ENCODE measurements around the gene CEP162.

DNA sequence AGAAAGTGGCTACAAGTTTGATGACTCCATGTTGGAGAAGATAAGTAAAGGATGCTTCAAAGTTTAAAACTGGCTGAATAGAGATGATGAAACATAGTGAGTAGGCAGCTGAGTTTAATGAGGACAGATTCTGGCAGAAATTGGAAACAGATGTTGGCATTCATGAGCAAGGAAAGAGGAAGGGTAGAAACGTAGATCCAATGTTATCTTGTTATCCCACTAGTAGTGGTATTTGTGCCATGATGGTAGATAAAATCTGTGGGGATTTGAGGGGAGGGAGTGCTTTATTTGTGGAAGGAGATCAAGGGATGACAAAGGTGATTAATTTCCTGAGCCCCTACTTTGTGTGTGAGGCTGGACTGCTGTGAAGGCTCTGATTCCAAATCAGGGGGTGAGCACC is 124.4 kb downstream of the CEP162 start:
- TF ChIP-seq EZH2phosphoT487 (IDR thresholded peaks at IDR 0.05; ENCODE audit: borderline replicate concordance, low read length): no peak
- no peak for TF ChIP-seq CTCF (IDR thresholded peaks at IDR 0.05; ENCODE audit: low read depth, low read length, poor library complexity, severe bottlenecking)
